Ammon's horn (tissue), 1 donor: ENCODE results near the gene SNRK.

Experiments
- DNase-seq: peaks from one replicate; pipeline ENCODE4 v3.0.0-alpha.2; 2016; ENCODE audit warnings: low spot score

Gene SNRK, protein sequence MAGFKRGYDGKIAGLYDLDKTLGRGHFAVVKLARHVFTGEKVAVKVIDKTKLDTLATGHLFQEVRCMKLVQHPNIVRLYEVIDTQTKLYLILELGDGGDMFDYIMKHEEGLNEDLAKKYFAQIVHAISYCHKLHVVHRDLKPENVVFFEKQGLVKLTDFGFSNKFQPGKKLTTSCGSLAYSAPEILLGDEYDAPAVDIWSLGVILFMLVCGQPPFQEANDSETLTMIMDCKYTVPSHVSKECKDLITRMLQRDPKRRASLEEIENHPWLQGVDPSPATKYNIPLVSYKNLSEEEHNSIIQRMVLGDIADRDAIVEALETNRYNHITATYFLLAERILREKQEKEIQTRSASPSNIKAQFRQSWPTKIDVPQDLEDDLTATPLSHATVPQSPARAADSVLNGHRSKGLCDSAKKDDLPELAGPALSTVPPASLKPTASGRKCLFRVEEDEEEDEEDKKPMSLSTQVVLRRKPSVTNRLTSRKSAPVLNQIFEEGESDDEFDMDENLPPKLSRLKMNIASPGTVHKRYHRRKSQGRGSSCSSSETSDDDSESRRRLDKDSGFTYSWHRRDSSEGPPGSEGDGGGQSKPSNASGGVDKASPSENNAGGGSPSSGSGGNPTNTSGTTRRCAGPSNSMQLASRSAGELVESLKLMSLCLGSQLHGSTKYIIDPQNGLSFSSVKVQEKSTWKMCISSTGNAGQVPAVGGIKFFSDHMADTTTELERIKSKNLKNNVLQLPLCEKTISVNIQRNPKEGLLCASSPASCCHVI

DNA sequence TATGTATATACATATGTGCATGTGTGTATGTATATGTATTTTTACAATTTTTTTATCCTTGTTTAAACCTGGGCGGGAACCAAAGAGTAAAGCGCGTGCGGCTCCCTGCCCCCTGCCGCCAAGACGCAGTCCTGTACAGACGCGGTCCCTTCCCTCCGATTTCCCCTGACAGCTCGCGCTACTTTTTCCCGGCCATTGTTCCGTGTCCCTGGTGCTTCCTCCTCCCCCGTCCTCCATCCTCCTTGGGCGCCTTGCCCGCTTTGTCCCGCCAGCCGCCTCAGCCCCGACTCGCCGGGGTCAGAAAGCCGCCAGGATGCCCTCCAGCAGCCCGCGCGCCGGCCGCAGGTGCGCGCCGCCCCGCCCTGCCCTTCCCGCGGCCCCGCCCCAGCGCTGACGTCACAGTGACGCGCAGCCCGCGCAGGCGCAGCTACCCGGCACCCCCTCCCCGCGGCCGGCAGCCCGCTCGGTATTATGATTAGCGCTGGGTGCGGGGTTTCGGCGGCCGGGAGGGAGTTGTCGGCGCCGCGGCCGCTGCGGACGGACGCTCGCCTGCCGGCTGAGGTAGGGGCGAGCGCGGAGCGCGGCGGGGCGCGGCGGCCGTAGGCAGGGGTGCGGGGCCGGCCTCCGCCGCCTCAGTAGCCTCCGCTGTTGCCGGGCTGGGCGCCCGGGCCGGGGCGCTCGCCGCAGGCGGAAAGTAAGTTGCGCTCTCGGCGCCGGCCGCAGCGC lies at the start of gene SNRK:
SNRK (plus strand) TSS at position 426 of the 726 bp plus-strand sequence. CDS start 16,664 bp downstream, outside the sequence.
- peak; percentile 90 for DNase-seq

DNA sequence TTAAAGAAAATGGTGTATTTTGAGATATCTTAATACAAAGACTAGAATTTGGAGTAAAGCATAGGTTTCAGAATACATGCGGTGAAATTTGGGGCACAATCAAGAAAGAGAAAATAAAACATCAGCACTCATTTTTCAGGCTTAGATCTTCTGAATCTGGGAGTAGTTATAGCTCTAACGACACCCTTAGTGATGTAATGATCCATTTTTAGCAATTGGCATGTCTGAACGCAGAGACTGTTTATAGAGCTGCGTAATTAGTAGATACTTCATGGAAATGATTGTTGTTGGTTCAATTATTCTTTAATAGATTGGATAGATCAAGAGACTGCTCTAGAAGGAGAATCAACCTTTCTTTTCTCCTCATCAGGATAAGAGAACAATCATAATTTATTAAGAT lies 47.5 kb upstream of the SNRK start:
- no peak for DNase-seq

DNA sequence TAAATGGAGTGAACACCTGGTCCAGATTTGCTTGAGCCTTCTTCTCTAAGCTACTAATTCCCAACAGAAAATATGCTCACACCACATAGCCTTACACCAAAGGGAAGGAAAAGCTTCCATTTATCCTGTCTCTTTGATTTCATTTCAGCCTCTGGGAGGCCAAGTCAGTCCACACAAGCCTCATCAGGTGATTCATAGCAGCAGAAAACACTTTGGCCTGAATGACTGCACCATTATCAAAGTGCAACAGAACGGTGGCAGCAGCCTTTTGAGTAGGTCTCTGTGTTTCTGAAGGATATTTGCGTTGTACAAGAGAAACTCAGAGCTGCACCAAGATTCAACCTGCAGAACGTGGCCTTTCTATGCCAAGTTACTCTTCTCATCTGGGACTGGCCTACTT lies 46.6 kb upstream of the SNRK start:
- DNase-seq, result no peak

DNA sequence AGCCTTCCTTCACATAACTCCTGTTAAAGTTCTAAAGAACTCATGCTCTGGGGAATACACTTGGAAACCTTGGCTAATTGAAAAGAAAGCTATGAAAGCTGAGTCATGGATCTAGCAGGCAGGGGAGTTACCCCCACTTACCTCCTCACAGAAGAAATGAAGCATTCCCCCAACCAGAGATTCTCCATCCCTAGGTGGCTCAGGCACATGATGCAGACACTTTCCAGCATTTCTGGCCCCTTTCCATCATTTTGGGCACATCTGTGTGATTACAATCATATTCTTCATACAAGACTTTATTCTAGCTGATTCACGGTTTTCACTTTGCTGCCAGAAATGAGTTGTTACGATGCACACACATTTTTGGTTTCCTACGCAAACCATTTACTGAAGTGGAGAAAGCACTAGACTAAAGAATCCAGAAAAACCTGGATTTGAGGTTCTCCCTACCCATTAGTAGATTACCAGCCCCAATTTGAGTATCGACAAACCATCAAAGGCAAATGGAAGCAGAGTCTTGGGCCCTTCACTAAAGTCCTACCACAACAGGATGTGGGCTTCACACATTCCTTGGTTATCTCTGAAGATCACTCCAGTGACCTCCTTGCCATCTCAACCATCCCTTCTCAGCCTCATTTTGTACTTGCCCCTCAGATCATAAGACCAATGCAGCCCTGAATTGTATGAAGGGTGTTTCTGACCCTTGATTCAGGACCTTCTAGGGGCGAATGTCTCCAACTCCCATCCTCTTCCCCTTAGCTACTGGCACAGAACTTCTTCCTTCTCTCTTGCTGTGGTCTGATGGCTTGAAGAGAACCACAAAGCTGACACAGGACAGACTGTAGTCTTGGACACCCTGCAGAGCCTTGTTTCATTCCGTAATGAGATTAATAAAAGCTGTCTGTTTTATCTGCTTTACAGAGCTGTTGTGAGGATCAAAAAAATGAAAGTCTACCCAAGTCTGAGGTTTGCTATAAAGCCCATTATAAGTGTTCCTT lies 42.5 kb upstream of the SNRK start:
- DNase-seq, result no peak

DNA sequence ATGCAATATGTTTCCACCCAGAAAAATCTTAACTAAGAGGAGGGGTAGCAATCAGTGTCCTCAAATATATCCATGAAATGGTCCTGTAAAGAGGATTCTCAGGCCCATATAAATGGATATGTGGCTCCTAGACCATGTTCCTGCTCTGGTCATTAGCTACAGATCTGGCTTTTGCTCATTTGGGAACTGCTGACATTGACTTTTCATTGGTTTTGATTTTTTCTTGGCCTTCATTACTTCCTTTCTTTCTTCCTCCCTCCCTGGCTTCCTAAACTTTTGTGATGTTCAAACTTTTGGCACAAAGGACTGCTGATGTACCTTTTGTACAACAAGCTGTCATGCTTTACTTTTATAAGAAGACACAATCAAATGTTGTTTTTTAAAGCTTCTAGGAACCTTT lies 41.6 kb upstream of the SNRK start:
- DNase-seq, result no peak

DNA sequence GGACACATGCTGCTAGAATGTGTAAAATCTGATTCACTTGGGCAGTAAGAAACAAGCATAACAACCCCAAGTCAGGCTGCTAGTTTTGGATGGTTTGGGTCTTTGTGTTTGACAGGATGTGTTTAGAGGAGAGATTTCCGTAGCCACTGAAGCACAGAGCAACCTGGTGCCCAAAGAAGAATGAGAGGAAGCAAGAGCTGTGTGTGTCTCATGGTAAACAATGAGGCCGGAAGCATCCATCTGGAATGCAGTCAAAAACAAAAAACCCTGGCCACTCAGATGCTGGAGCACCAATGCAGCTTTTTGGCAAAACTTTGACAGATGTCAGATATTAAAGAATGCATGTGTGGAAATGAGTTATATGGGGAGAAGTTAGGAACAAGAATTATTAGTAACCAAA lies 39.4 kb upstream of the SNRK start:
- DNase-seq, result no peak

DNA sequence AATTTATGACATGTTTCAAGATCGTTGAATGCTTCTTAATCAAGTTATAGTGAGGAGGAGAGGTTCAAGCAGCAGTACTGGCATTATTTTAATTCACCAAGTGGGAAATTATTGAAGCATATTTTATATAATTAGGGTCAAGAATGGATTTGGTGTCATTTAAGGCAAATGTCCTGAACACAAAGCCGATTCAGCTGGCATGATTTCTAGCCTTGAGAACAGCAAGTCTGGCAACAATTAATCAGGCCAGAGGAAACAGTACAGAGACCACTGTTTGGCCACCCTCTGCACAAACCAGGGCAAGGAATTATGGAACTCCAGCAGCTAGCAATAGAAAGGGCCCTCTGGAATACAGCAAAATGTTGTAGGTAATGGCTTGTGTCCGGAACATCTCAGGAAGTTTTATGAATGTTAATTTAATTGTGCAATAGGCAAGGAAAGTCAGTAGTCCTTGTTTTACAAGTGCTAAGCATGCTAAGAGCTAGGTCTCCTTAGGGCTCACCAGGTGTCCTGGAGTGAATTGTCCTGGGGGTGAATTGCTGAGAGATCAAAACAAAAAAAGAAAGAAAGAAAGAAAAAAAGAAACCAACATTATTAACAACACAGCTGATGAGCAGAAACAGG lies 38.7 kb upstream of the SNRK start:
- peak; percentile 50 for DNase-seq

DNA sequence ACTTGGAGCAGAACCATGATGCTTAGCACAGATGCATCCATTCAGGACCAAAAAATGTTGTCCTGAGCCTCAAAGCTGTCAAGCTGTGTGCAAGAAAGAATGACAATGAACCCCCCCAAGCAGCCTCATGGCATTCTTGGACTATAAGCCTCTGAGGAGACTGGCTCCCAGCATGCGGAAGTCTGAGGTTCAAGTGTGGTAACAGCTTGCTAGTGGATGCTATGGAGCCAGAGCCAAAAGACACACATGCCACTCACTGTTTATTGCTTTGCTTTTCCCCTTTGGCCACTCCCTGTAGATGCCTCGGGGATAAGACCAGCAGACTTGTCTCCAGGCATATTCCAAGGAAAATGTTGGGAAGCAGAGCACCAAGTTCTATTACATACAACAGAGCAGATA lies 38.2 kb upstream of the SNRK start:
- peak; percentile 34 for DNase-seq

DNA sequence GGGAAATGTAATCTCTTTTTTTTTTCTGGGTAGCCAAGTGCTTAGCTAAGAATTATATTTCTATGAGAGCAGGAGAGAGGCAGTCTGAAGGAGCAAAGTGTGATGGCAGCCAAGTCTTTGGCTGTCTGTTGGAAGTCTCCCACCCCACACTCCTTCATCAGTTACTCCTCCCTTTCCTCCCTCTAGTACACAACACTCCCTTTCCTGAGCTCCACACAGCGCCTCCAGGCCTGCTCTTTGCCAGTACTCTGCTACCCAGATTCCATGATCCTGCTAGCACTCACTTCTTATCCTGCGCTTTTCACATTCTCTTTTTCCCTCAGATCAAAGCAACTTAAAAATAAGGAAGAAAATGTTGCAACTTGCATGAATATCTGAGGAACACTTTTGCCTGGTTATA lies 37.4 kb upstream of the SNRK start:
- DNase-seq, result no peak

DNA sequence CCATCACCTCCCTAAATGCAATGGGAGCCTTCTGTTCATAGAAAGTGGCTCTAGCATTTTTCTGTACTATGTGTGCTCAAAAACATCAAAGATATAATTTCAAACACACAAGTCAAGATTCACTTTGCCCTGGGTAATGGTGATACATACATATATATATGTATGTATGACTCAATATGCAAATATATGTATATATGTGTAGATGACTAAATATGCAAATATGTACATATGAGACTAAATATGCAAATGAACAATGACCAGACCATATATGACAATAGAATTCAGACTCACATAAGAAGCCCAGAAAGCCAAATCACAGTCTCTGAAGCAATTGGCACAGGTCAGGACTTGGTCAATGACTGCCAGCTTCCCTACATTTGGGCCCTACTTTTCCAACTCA lies 36.9 kb upstream of the SNRK start:
- no peak for DNase-seq

DNA sequence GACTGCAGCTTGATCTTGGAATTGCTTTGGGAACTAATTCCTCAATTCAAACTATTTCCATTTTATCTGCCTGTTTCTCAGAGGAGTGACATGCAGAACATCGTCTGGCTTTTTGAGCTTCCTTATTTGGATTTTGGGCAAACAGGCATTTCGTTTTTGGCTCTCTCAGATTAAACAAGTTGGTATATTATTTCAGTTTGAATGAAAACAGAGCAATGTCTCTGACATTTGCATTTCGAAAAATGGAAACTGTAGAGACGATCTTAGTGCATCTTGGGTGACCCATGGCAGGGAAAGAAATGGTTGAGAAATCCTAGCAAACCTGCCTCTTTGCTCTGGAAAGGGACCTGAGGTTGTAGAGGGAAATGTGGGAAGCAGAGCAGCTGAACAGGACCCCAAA lies 33.0 kb upstream of the SNRK start:
- DNase-seq, result no peak

DNA sequence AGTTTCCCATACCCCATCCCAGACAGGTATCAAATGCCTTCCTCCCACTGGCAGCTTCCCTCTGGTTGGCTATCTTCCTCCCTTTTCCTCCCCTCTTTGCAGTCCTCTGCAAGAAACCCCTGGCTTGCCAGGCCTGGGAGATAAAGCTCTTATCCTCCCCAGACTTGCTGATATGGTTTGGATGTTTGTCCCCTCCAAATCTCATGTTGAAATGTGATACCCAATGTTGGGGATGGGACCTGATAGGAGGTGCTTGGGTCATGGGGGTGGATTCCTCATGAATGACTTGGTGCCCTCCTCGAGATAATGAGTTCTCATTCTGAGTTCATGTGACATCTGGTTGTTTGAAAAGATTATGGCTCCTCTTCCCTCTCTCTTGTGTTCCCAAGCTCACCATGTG lies 32.2 kb upstream of the SNRK start:
- DNase-seq, result no peak

DNA sequence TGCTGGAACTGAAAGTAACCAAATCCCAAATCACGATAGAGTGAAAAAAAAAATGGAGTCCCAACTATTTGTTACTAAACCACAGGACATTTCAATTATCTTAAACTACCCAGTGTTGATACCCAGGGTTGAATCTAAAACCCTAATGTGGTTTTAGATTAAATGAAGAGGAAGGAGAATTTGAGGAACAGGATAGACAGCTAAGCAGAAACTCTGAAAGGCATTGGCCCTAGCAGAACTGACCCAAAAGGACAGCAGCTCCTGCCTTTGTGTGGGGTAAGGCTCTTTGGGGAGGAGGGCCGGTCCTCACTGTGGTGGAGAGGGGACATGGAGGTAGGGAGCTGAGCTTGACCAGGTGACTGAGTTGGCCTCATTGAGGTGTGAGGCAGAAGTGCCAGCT lies 30.7 kb upstream of the SNRK start:
- no peak for DNase-seq

DNA sequence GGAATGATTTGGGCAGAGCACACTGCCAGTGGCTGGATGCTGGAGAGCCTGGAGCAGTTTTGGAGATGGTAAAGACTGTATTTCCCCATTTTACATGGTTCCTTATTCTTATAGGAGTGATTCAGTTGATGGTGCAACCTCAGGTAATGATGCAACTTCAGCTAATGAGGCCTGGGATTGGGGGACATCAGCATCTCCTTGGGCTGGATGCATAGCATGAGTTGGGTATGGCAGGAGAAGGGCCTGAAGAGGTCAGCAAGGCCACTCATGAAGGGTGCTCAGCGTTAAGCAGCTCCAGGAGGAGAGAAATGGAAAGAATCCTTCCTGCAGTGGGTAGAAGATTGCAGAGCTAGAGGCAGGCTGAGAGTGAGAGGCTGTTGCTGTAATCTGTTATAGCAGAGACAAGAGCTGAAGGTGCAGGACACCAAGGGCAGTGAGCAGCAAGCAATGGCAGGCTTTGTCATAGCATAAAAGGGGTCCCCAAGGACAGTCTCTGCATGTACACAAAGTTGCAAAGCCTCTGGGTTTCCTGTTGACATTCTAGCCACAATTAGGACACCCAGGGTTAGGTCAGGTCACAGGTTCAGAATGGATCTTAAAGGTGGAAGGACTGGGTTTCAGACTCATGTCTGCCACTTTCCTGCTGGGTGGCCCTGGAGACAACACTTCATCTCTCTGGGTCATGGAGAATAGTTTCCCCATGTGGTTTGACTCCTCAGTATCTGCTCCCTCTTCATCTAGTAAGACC lies 29.5 kb upstream of the SNRK start:
- DNase-seq, result no peak

DNA sequence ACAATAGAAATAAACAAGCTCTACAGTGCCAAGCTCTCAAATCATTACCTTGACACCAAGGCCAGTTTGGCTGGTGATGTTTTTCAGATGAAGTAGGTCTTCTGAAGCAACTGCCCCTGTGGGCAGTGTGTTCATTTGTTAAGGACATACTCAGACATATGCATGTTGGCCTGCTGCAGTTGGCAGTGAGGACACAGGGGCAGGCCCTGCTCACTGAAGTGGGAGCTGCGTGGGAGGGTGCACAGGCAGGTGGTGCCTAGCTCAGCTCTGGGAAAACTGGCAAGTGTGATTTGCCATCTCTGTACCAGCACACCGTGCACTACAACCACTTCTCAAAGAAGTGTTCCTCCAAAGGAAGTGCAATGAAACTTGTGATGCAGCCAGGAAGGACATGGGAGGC lies 28.5 kb upstream of the SNRK start:
- DNase-seq, result no peak

DNA sequence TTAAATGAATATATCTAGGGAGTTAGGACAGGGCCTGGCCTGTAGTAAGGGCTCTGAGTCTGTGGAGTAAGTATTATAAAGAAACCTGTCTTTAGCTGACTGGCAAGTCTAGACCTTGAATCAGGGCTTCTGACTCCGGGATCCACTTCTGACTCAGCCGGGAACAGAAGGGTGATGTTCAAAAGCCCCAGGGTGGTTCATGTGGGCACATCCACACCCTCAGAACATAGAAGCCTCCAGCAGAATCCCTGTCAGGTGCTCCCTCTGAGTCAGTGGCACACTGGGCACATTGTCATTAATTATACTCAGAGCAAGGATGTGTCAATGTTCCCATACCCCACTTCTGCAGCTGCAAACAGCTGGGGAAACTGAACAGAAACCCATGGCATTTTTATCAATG lies 26.7 kb upstream of the SNRK start:
- DNase-seq, result no peak

DNA sequence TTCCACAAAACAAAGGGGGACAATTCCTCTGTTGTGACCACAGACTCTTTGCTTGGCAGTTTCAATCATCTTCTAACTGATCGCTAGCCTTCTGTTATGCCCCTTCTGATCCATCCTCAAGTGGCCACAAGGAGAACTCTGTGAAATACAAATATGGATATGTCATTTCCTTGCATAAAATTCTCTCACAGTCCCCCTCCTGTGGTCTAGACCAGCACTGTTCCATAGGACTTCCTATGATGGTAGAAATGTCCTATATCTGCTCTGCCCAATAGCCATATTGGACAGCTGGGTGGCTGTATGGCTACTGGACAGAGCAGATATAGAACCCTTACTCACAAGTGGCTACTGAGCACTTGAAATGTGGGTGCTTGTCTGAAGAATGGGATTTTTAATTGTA lies 25.9 kb upstream of the SNRK start:
- no peak for DNase-seq

DNA sequence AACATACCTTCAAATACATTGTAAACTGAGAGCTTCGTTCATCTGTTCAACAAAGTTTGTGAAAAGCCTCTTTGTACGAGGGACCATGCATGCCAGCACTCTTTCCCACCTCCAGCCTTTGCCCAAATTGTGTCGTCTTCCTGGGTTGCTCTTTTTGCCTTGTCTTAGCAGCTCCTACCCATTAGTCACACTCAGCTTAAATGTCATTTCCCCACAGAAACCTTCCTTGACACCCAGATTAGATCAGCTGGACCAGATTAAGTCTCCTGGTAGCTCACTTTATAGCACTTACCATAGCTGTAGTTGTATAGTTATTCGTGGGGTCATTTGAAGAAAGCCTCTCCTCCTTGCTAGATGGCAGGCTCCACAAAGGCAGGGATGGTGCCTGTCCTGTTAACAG lies 24.1 kb upstream of the SNRK start:
- DNase-seq, result no peak

DNA sequence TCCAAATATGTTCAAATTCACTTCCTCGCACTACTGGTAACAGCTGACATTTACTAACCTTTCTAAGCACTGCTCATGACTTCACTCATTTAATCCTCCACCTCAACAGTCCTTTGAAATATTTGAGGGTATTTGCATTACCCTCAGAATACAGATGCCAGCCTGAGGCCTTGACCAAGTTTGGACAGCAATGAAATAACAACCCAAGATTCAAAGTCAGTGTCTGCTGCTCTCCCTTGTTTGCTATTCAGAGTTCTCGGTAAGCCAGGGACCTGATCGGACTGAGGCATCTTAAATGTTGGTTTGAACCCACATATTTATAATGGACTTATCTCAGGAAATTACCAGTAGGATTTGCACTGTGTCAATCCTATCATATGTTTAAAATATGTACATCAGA lies 19.9 kb upstream of the SNRK start:
- DNase-seq, result no peak

DNA sequence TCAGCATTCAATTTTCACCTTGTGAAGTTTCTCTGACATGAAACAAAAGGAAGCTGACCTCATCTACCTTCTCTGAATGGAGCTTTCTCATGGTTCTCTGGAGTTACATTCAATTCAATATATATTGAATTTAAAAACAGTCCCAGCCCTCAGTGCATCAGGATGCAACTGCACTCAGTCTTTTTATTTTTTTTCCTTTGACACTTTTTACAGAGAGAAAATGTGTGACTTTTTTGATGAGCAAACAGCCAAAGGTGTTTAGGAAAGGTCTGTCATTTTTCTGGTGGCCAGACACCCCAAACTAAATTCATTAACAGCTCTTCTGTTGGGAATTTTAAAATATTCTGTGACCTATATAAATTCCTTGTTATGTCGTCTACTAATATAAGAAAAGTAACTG lies 19.3 kb upstream of the SNRK start:
- DNase-seq, result no peak
